Measurements from ENCODE around the gene FLNB. TPM values are rescaled to one million over a fixed set of nuclear protein-coding genes. Genes with fewer than 3 reads are reported as not detected.

Gene FLNB
- total RNA-seq, 2 donors from 2014 or later, result 37.6 to 59.6 TPM

GRCh38 chr3:58122936-58123700, 114.9 kb downstream of the FLNB start:
- H3K4me1 ChIP-seq, result peaks cover 0 to 29% of the 10 kb centered on the region in 2 donors
- H3K36me3 ChIP-seq, result peaks cover 71% of the 10 kb centered on the region
- no peak overlapping the region for H3K27ac ChIP-seq
- H3K9me3 ChIP-seq, result no peaks in the 10 kb centered on the region
- H3K4me3 ChIP-seq, result no peak overlapping the region
- no peak for DNase-seq (ENCODE audit: low spot score)
- H3K27me3 ChIP-seq, result no peaks in the 10 kb centered on the region
- TF ChIP-seq, protein P1, sequence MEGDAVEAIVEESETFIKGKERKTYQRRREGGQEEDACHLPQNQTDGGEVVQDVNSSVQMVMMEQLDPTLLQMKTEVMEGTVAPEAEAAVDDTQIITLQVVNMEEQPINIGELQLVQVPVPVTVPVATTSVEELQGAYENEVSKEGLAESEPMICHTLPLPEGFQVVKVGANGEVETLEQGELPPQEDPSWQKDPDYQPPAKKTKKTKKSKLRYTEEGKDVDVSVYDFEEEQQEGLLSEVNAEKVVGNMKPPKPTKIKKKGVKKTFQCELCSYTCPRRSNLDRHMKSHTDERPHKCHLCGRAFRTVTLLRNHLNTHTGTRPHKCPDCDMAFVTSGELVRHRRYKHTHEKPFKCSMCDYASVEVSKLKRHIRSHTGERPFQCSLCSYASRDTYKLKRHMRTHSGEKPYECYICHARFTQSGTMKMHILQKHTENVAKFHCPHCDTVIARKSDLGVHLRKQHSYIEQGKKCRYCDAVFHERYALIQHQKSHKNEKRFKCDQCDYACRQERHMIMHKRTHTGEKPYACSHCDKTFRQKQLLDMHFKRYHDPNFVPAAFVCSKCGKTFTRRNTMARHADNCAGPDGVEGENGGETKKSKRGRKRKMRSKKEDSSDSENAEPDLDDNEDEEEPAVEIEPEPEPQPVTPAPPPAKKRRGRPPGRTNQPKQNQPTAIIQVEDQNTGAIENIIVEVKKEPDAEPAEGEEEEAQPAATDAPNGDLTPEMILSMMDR (IDR thresholded peaks at IDR 0.05), result no peak

- Histone ChIP-seq H3K27me3 (no peaks in the 10 kb centered on the region), H3K27ac (no peak overlapping the region), H3K9me3 (no peaks in the 10 kb centered on the region), H3K4me3 (no peak overlapping the region), H3K36me3 (peaks cover 62% of the 10 kb centered on the region), H3K4me1 (peaks cover 0 to 21% of the 10 kb centered on the region in 2 donors)
- no peak for DNase-seq (ENCODE audit: low spot score)
- TF ChIP-seq, protein P1 (IDR thresholded peaks at IDR 0.05), result no peak
These were observed 116.2 kb downstream of the FLNB start for GRCh38 chr3:58124387-58124786.

DNA sequence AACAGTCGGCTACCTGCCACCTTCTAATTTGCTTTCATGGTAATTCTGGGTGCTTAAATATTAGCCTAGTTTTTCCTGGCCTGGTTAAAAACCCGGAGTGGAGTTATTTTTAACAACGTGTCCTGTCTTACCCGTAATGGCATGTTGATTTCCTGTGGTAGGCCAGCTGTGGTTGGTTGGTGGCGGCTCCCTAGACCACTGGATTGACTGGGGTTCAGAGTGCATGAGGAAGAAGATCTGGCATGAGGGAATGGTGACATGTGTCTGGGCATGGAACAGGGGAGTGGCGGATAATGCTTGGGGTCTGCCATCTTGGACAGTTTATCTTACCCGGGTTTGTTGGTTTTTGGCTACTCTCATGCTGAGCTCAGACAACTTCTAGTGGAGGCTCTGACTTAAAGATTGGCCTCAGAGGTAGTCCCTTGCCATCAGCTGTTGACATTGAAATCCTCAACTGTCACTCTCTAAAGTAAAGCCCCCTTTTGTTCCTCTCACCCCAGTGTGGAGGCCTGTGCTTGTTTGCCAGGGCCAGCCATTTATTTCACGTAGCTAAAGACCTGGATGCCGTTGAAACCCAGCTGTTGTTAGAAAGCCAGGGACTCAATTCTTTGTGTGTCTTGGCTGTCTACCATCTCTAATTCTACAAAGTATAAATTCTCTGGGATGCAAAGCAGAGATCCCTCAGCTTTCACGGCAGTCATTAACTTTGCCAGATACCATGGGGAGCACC, 121.0 kb downstream of the FLNB start:
- H3K36me3 ChIP-seq, result peaks cover 56% of the 10 kb centered on the region

DNA sequence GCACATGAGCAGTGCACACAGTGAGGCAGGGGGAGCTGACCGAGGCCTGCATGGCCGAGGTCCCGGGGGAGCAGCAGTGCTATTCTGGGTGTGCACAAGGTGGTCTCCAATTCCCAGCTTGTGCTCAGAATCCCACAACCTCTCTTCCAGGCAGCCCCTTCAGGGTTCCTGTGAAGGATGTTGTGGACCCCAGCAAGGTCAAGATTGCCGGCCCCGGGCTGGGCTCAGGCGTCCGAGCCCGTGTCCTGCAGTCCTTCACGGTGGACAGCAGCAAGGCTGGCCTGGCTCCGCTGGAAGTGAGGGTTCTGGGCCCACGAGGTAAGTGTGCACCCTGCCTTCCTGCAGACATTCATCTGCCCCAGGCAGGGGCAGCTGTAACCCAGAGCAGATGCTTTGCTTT, 122.4 kb downstream of the FLNB start:
- peaks cover 53% of the 10 kb centered on the region for H3K36me3 ChIP-seq
- no peaks in the 10 kb centered on the region for H3K27me3 ChIP-seq
- H3K9me3 ChIP-seq, result no peaks in the 10 kb centered on the region
- TF ChIP-seq, protein P1 (IDR thresholded peaks at IDR 0.05), result no peak
- H3K4me1 ChIP-seq, result no peaks in the 10 kb centered on the region
- no peak overlapping the region for H3K27ac ChIP-seq
- H3K4me3 ChIP-seq, result no peak overlapping the region
- DNase-seq (ENCODE audit: low spot score), result no peak

More for the DNA sequence above, 121.0 kb downstream of the FLNB start:
- DNase-seq (ENCODE audit: low spot score), result no peak
- no peaks in the 10 kb centered on the region for H3K9me3 ChIP-seq
- H3K4me1 ChIP-seq, result no peaks in the 10 kb centered on the region
- H3K27me3 ChIP-seq, result no peaks in the 10 kb centered on the region
- H3K4me3 ChIP-seq, result no peak overlapping the region
- TF ChIP-seq, protein P1 (IDR thresholded peaks at IDR 0.05), result no peak
- H3K27ac ChIP-seq, result no peak overlapping the region

- no peak for DNase-seq (ENCODE audit: low spot score)
- TF ChIP-seq, protein P1 (IDR thresholded peaks at IDR 0.05), result no peak
- Histone ChIP-seq H3K4me3 (no peak overlapping the region), H3K36me3 (peaks cover 46% of the 10 kb centered on the region), H3K9me3 (no peaks in the 10 kb centered on the region), H3K27ac (no peak overlapping the region), H3K4me1 (no peaks in the 10 kb centered on the region), H3K27me3 (no peaks in the 10 kb centered on the region)
These were observed 123.0 kb downstream of the FLNB start for GRCh38 chr3:58131101-58131825.

Measured in right atrium auricular region (tissue), 2 donors.